Measurements from ENCODE around the gene IFNE. TPM values are rescaled to one million over a fixed set of nuclear protein-coding genes. Genes with fewer than 3 reads are reported as not detected.

IFNE gene, protein sequence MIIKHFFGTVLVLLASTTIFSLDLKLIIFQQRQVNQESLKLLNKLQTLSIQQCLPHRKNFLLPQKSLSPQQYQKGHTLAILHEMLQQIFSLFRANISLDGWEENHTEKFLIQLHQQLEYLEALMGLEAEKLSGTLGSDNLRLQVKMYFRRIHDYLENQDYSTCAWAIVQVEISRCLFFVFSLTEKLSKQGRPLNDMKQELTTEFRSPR
- total RNA-seq (2014; rRNA removed; shearing (Covaris generic)), result not detected in 2 replicates

DNA sequence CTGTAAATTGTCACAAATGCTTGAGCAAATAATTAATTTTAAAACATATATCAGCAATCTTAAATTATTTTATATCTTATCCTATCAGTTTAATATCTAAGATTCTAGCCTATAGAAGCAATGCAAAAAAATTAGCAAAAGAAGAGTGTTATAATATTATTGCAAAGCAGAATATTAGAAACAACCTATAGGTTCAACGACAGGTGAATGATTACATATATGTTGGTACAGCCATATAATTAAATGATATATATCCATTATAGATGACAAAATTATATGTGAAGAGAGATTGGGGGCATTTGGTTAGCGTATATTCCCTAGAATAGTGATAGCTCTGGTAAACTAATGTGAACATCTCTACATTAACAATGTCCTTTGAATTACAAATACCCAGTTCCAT, at the start of gene IFNE:
TSS of gene IFNE (minus strand) at position 101 of the 400 bp plus-strand sequence. CDS start 619 bp downstream, outside the sequence.
- DNase-seq (ENCODE audit: low spot score), result no peak
- in situ Hi-C loops (cut with HindIII; ENCODE audit: low sequenced_read_pairs), result no loop called here

DNA sequence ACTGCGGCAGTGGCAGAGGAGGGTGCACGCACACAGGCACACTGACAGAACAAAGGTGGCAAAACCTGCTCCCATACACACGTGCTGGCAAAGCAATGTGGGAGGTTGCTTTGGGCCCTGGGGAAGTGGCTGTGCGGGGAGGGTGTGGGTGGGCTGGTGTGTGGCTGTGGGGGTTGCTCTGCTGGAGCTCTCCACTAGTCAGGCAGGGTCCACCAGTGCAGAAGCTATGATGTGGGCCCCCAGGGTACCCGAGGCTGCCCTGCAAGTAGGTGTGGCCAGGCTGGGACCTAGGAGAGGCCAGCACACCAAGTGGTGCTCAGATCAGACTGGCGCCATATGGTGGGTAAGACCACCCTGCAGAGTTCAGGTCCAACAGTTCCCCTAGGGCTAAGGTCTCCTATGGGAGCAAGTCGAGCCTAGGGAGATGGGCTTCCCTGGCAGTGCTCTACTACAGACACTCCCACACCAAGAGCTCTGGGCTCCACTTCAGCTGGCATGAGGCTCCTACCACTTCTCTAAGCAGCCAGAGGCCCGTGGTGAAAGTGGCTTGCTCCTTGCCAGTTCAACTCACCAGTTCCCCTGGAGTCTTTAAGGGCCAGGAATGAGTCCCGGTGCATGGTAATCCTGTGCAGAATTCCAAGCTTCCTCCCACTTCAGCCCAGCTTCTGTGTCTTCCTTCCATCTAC, 46.2 kb upstream of the IFNE start:
- in situ Hi-C loops (cut with HindIII; ENCODE audit: low sequenced_read_pairs), result no loop called here
- no peak for DNase-seq (ENCODE audit: low spot score)

DNA sequence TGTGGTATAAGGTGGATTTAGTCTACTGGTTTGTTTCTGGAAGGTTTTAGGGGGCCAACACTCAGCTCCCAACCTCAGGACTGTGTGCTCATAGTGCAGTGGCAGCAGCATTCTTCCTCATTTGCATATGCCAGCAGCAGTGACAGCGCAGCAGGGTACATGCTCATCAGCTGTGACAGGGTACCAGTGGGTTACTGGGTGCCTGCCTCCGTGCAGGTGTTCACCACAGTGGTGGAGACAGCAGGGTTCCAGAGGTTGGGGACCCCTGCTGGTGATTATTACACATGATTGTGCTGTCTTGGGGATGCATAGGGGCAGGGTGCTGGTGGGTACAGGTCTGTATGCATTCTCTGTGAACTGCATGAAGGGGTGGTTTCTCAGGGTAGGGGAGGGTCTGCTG, 45.5 kb upstream of the IFNE start:
- in situ Hi-C loops (cut with HindIII; ENCODE audit: low sequenced_read_pairs), result no loop called here
- DNase-seq (ENCODE audit: low spot score), result no peak

DNA sequence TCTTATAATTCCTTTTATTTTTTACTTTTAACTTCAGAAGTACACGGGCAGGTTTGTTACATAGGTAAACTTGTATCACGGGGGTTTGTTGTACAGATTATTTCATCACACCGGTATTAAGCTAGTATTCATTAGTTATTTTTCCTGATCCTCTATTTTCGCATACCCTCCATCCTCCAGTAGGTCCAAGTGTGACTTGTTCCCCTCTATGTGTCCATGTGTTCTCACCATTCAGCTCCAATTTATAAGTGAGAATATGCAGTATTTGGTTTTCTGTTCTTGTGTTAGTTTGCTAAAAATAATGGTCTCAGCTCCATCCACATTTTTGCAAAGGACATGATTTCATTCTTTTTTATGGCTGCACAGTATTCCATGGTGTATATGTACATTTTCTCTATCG, 43.1 kb upstream of the IFNE start:
- in situ Hi-C loops (cut with HindIII; ENCODE audit: low sequenced_read_pairs), result no loop called here
- DNase-seq (ENCODE audit: low spot score), result no peak

DNA sequence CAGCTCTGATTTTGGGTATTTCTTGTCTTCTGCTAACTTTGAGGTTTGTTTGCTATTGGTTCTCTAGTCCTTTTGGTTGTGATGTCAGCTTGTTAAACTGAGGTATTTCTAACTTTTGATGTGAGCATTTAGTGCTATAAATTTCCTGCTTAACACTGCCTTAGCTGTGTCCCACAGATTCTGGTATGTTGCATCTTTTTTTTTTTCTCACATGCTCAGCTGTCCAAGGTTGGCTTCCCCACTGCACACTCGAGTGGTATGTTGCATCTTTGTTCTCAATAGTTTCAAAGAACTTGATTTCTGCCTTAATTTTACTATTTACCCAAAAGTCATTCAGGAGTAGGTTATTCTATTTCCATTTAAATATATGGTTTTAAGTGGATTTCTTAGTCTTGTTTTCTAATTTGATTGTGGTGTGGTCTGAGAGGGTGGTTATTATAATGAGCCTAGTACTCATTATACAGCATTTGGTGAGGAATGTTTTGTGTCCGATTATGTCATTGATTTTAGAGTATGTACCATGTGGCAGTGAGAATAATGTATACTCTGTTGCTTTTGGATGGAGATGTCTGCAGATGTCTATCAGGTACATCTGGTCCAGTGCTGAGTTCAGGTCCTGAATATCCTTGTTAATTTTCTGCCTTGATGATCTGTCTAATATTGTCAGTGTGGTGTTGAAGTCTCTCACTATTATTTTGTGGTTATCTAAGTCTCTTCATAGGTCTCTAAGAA, 42.2 kb upstream of the IFNE start:
- no peak for DNase-seq (ENCODE audit: low spot score)
- in situ Hi-C loops (cut with HindIII; ENCODE audit: low sequenced_read_pairs), result no loop called here

DNA sequence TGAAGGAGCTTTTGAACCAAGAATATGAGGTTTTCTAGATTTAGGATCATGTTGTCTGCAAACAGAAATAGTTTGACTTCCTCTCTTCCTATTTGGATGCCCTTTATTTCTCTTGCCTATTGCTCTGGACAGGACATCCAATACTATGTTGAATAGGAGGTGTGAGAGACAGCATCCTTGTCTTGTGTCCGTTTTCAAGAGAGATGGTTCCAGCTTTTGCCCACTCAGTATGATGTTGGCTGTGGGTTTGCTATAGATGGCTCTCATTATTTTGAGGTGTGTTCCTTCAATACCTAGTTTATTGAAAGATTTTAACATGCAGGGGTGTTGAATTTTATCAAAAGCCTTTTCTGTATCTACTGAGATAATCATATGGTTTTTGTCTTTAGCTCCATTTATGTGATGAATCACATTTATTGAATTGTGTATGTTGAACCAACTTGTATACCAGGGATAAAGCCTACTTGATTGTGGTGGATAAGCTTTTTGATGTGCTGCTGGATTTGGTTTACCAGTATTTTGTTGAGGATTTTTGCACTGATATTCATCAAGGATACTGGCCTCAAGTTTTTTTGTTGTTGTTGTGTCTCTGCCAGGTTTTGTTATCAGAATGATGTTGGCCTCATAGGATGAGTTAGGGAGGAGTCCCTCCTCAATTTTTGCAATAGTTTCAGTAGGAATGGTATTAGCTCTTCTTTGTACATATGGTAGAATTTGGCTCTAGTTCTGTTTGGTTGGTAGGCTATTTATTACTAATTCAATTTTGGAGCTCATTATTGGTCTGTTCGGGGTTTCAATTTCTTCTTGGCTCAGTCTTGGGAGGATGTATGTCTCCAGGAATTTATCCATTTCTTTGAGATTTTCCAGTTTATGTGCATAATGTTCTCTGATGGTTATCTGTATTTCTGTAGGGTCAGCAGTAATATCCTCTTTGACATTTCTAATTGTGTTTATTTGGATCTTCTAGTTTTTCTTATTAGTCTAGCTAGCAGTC, 41.2 kb upstream of the IFNE start:
- in situ Hi-C loops (cut with HindIII; ENCODE audit: low sequenced_read_pairs), result no loop called here
- no peak for DNase-seq (ENCODE audit: low spot score)

DNA sequence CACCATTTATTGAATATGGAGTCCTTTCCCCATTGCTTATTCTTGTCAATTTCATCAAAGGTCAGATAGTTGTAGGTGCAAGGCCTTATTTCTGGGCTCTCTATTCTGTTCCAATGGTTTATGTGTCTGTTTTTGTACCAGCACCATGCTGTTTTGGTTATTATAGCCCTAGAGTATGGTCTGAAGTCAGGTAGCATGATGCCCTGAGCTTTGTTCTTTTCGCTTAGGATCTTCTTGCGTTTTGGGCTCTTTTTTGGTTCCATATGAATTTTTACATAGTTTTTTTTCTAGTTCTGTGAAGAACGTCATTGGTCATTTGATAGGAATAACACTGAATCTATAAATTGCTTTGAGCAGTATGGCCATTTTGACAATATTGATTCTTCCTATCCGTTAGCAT, 40.2 kb upstream of the IFNE start:
- DNase-seq (ENCODE audit: low spot score), result no peak
- in situ Hi-C loops (cut with HindIII; ENCODE audit: low sequenced_read_pairs), result no loop called here

DNA sequence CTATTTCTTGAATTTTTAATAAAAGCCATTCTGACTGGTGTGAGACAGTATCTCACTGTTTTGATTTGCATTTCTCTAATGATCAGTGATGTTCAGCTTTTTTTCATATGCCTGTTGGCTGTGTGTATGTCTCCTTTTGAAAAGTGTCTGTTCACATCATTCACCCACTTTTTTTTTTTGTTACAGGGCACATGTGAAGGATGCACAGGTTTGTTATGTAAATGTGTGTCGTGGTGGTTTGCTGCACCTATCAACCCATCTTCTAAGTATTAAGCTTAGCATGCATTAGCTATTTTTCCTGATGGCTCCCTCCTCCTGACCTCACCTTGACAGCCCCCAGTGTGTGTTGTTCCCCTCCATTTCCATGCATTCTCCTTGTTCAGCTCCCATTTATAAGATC, 39.3 kb upstream of the IFNE start:
- no peak for DNase-seq (ENCODE audit: low spot score)
- in situ Hi-C loops (cut with HindIII; ENCODE audit: low sequenced_read_pairs), result no loop called here

DNA sequence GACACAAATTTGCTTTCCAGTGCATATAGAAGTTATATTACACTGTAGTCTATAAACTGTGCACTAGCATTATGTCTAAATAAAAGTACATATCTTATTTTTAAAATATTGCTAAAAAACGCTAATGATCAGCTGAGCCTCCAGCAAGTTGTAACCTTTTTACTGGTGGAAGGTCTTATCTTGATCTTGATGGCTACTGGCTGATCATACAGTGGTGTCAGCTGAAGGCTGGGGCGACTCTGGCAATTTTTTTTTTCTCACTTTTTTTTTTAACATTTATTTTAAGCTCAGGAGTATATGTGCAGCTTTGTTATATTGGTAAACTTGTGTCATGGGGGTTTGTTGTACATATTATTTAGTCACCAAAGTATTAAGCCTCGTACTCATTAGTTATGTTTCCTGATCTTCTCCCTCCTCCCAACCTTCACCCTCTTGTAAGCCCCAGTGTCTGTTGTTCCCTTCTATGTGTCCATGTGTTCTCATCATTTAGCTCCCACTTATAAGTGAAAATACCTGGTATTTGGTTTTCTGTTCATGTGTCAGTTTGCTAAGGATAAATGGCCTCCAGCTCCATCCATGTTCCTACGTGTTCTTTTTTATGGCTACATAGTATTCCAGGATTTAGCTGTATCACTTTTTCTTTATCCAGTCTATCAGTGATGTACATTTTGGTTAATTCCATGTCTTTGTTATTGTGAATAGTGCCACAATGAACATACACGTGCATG, 38.6 kb upstream of the IFNE start:
- DNase-seq (ENCODE audit: low spot score), result no peak
- in situ Hi-C loops (cut with HindIII; ENCODE audit: low sequenced_read_pairs), result no loop called here

DNA sequence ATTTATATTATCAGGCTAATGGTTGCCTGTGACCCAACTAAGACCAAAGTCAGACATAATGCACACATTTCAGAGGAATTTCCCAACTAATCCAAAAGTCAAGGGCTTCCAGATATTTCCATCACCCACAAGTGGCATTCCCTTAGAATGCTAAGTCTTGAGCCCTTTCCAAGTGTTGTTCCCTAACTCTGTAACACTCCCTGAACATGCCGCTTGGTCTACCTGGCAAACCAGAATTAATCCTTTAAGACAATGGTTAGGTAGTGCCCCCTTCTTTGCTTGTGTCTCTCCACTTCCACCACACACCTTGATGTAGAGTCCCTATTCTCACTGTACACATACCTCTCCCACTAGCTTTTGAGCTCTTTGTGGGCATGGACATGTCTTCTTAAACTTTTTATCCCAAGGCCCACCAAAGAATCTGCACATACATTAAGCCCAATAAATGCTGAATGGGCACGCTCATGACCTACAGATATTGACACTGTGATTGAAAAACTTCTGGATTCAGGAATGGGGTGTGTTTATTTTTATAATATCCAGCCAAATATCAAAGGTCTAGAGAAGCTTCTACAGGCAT, 37.8 kb upstream of the IFNE start:
- no peak for DNase-seq (ENCODE audit: low spot score)
- in situ Hi-C loops (cut with HindIII; ENCODE audit: low sequenced_read_pairs), result no loop called here

DNA sequence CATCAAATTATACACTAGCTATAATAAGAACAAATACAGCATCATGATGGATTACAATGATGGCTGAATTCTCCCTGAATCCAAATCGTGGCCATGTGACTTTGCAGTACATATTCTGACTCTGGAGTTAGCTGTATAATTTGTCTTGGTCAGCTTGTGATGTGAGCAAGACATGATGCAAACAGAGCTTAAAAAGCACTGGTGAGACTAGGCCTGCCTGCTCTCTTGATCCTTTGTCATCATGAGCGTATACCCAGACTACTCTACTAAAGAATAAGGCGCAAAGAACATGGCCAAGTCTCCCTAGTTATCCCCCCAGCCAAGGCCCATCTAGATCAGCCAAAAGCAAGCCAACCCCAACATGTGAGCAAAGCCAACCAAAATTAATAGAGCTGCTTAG, 34.7 kb upstream of the IFNE start:
- no peak for DNase-seq (ENCODE audit: low spot score)
- in situ Hi-C loops (cut with HindIII; ENCODE audit: low sequenced_read_pairs), result no loop called here

DNA sequence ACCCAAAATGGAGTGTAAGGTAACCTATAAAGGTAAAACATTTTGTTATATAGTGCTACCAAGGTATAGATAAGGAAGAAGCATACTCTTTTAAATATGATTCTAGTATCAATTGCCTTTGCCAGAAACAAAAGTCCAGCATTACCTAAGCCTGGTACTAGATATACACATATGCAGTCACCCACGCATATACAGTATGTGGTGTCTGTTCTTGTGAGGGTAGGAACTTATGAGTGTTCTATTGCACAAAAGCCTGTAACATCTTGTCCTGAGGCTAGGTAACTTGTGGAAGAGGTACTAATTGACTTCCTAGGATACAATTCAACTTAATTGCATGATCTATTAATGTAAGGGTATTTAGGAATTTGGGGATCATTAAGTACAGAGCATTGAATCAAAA, 31.3 kb upstream of the IFNE start:
- no peak for DNase-seq (ENCODE audit: low spot score)
- in situ Hi-C loops (cut with HindIII; ENCODE audit: low sequenced_read_pairs), result no loop called here

DNA sequence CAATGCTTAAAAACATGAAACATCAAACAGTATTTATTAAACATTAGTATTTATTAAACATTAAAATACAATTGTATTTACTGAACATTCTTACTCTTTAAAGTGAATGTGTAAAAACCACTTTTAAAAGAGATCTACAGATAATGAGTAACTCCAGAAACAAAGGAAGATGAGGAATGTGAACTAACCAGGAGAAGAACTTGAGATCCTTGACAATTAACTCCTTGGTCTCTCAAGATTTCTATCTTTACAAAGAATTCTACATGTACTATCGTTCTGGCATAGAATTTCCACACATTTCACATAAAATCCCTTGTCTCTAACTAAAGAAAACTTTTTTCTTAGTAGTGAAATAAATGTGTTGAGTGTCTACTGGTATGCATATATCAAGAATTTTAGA, 28.7 kb upstream of the IFNE start:
- in situ Hi-C loops (cut with HindIII; ENCODE audit: low sequenced_read_pairs), result no loop called here
- DNase-seq (ENCODE audit: low spot score), result no peak

DNA sequence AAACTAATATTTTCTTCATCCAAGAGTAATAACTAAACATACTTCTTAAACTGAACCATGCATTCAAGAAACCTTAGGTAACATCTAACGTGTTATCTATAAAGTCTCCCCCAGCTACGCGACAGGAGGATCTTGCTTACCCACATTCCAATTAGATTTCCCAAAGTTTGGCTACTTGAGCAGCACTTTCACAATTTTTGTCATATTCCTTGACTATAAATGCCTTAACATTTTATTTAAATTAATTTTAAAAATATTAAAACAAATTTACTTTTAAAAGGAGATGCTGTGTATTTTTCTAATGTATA, 25.3 kb upstream of the IFNE start:
- in situ Hi-C loops (cut with HindIII; ENCODE audit: low sequenced_read_pairs), result no loop called here
- DNase-seq (ENCODE audit: low spot score), result no peak

DNA sequence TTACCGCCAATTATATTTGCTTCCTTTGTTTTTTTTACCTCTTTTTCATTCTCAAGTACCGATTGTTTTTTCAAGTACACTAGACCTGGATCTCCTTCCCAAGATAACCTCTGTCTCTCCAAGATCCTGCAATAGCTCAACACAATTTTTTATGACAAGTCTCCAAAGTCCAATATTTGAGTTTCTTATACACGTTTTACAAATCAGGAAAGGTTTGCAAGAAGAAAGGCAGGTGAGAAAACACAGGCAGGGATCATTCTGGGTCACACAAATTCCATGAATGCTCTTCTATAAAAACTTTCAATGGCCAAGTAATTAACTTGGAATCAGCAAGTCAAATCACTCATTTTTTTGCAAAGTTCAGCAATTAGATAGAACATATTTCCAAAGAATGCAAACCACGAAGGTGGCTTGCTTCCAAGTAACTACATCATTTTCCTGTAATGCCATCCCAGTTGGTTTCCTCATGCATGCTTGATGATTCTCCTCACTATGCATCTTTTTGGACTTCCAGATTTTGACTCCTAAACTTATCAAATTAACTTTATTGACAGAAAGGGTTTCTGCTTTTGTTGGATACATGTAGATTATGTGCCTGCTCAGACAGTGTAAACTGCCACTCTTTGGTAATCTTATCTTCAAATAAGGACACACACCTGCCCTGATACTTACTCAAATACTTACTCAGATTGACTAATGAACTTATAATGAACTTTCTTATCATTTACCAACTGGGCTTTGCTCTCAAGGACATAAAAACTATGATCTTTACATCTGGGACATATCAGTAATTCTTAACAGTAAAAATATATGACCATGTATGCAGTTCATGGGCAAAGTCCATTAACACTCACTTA, 24.7 kb upstream of the IFNE start:
- in situ Hi-C loops (cut with HindIII; ENCODE audit: low sequenced_read_pairs), result no loop called here
- no peak for DNase-seq (ENCODE audit: low spot score)

DNA sequence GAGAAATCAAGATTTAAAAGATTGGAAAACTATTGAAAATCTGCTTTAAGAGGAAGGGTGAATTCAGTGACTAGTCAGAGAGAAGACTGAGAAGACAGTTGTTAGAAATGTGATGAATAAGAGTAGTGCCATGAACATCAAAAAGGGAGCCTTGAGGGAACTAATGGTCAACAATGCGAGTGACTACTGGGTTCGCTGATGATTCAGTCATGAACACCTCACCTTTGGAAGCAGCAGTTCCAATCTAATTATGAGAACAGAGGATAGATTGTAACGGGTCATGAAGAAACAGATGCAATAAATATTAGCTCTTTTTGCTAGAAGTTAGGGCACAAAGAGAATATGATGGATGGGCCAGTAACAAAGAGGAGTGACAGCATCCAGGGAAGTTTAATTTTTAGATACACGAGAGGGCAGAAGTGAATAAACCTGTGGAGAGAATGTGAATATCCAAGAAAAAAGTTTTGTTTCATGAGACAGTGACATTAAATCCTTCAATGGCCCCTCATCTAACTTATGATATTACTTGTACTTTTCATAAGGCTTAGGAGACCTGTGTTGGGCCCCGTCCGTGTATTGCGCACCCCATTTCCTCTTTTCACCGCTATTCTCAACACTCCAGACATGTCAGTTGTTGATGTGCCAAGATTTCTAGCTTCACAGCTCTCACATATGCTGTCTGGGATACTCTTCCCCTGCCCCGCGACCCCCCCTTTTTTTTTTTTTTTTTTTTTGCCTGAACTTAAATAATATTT, 23.5 kb upstream of the IFNE start:
- DNase-seq (ENCODE audit: low spot score), result no peak
- in situ Hi-C loops (cut with HindIII; ENCODE audit: low sequenced_read_pairs), result no loop called here

DNA sequence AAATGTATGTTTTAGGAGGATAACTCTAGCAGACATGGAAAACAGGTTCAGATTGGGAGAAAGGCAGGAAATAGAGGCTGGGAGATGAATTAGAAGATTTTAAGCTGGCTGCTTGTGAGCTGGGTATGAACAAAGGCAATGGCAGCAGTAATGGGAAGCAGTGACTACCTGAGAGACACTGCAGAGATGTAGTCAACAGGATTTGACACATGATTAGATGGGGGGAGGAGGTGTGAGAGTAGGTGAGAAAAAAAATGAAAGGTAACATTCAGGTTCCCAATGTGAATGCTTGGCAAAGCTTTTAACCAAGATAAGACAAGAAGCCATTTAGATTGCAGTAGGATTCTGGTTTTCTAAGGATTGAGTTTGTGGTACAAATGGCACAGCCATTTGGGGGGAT, 22.8 kb upstream of the IFNE start:
- DNase-seq (ENCODE audit: low spot score), result no peak
- in situ Hi-C loops (cut with HindIII; ENCODE audit: low sequenced_read_pairs), result no loop called here

Measured in G401 (cell line).